GM15510 (cell line): ENCODE results near the gene ZNF777.

Experiments used
- POLR2A ChIP-seq: IDR thresholded peaks from 3 replicates; pipeline ENCODE4 v1.6.1; 2011; ENCODE audit warnings: borderline replicate concordance; ENCODE audit not compliant: insufficient read length; ENCODE audit errors: extremely low read depth

Gene ZNF777

GRCh38 chr7:149415391-149416071, 45.3 kb downstream of the ZNF777 start:
- no peak for TF ChIP-seq POLR2A

GRCh38 chr7:149414745-149415390, 46.0 kb downstream of the ZNF777 start:
- no peak for TF ChIP-seq POLR2A

GRCh38 chr7:149414171-149414570, 46.7 kb downstream of the ZNF777 start:
- no peak for TF ChIP-seq POLR2A

GRCh38 chr7:149409895-149410294, 51.0 kb downstream of the ZNF777 start:
- no peak for TF ChIP-seq POLR2A

GRCh38 chr7:149404825-149405224, 56.0 kb downstream of the ZNF777 start:
- no peak for TF ChIP-seq POLR2A

GRCh38 chr7:149404396-149404795, 56.5 kb downstream of the ZNF777 start:
- TF ChIP-seq POLR2A = no peak

GRCh38 chr7:149398195-149398820, 62.6 kb downstream of the ZNF777 start:
- TF ChIP-seq POLR2A = no peak

GRCh38 chr7:149397470-149398043, 63.3 kb downstream of the ZNF777 start:
- TF ChIP-seq POLR2A = no peak

GRCh38 chr7:149385195-149385950, 75.5 kb downstream of the ZNF777 start:
- TF ChIP-seq POLR2A = no peak
